Measurements from ENCODE around the gene C1orf21. TPM values are rescaled to one million over a fixed set of nuclear protein-coding genes. Genes with fewer than 3 reads are reported as not detected.

Gene C1orf21
- polyA plus RNA-seq, 1 of the 3 experiments (the other 2 are of a cell fraction): 4.8 TPM

GRCh38 chr1:184627007-184627341 lies 240.1 kb downstream of the C1orf21 start:
- CTCF ChIA-PET: interaction anchor here (1.2 kb wide), 1 partner anchor 16 kb away, joined by 3 read pairs; no protein-coding TSS in a partner anchor
- no peak overlapping the region for H2AFZ ChIP-seq (ENCODE audit: low read depth)
- peaks cover 3 to 18% of the 10 kb centered on the region in 2 experiments; a peak in 2 of 4 replicates for H3K4me1 ChIP-seq (ENCODE audit: control insufficient read depth in 1 of 2, insufficient read depth in 2 of 2, low read depth in 1 of 2, low read length in 1 of 2)
- no peaks in the 10 kb centered on the region for H3K9me3 ChIP-seq
- H3K27ac ChIP-seq (ENCODE audit: low read depth in 2 of 2, low read length in 1 of 2): no peak overlapping the region
- H3K79me2 ChIP-seq (ENCODE audit: insufficient read depth): no peaks in the 10 kb centered on the region
- H3K27me3 ChIP-seq (ENCODE audit: insufficient read depth): no peaks in the 10 kb centered on the region
- POLR2A ChIA-PET: no interaction called here
- H3K4me2 ChIP-seq: no peak overlapping the region
- no peaks in the 10 kb centered on the region for H4K20me1 ChIP-seq (ENCODE audit: insufficient read depth)
- no peaks in the 10 kb centered on the region for H3F3A ChIP-seq (replicated peaks; ENCODE audit: insufficient read depth)
- H3K4me3 ChIP-seq (ENCODE audit: low read depth in 2 of 2, low read length in 1 of 2): no peak overlapping the region
- no peak for DNase-seq
- H3K36me3 ChIP-seq (replicated peaks in 1 of 2; ENCODE audit: control insufficient read depth in 1 of 2, insufficient read depth in 2 of 2, low read length in 1 of 2): peaks cover 0 to 2% of the 10 kb centered on the region in 2 experiments
- no peaks in the 10 kb centered on the region for H3K9me2 ChIP-seq
- no peak overlapping the region for H3K9ac ChIP-seq
- WGBS (ENCODE audit: low lambda C conversion rate): 78% methylated on average over 3 of the region's 3 CpGs
- TF ChIP-seq GATA2 (CRISPR knock-in tag; IDR thresholded peaks at IDR 0.05) (no peak), MEF2A (IDR thresholded peaks at IDR 0.05; ENCODE audit: borderline replicate concordance, low read depth) (no peak), TAF1 (IDR thresholded peaks at IDR 0.05; ENCODE audit: borderline replicate concordance, low read depth, low read length) (no peak), CHD2 (IDR thresholded peaks at IDR 0.05; ENCODE audit: low read length, partially characterized antibody) (no peak), FOSL2 (IDR thresholded peaks at IDR 0.05; ENCODE audit: borderline replicate concordance, low read depth) (no peak), FOXM1 (IDR thresholded peaks at IDR 0.05; ENCODE audit: low read depth) (no peak), RAD21 (IDR thresholded peaks at IDR 0.05; ENCODE audit: low read length) (no peak), IRF3 (IDR thresholded peaks at IDR 0.05; ENCODE audit: low read depth, low read length) (no peak), USF1 (IDR thresholded peaks at IDR 0.05; ENCODE audit: borderline replicate concordance, low read depth) (no peak), EP300 (IDR thresholded peaks at IDR 0.05; ENCODE audit: borderline replicate concordance in 1 of 2, low read depth in 1 of 2, low read length in 1 of 2) (no peak), REST (IDR thresholded peaks at IDR 0.05; ENCODE audit: low read depth, low read length) (no peak), SMC3 (IDR thresholded peaks at IDR 0.05; ENCODE audit: low read depth, low read length) (no peak), POLR2AphosphoS5 (IDR thresholded peaks at IDR 0.05; ENCODE audit: low read depth, low read length) (no peak), EZH2phosphoT487 (IDR thresholded peaks at IDR 0.05; ENCODE audit: borderline replicate concordance, low read depth) (no peak), RXRA (IDR thresholded peaks at IDR 0.05; ENCODE audit: borderline replicate concordance, low read depth) (no peak), TCF12 (IDR thresholded peaks at IDR 0.05) (no peak)

Data from SK-N-SH (cell line).